Spleen (tissue), 11 donors: ENCODE data around the gene IDUA. TPM values are rescaled to one million over a fixed set of nuclear protein-coding genes. Genes with fewer than 3 reads are reported as not detected.
A peak's percentile ranks its signal among the peaks of the same experiment; 100 is the strongest.

Experiments
- DNase-seq: peaks from one replicate; pipeline ENCODE4 v3.0.0-alpha.2; 2020
- H3K27ac ChIP-seq, 8 donors: fragments of 200-600 bp; sonication (generic) in 7 of 8; 1 replicate in 4 of 8; 2 replicates in 4 of 8; pipeline versions ENCODE4 v1.5.0 to v1.8.0; 2016 to 2021; ENCODE audit warnings: inconsistent platforms in 4 of 8, mild to moderate bottlenecking in 4 of 8, moderate library complexity in 1 of 8
- H3K27me3 ChIP-seq, 7 donors: fragments of 200-600 bp; sonication (generic) in 6 of 7; replicated peaks in 1 of 7; 1 replicate in 4 of 7; 2 replicates in 3 of 7; pipeline versions ENCODE4 v1.5.0 to v1.8.0; 2016 to 2021; ENCODE audit warnings: inconsistent platforms in 3 of 7, mild to moderate bottlenecking in 1 of 7
- H3K36me3 ChIP-seq, 6 donors: fragments of 200-600 bp; sonication (generic) in 5 of 6; 1 replicate in 4 of 6; 2 replicates in 2 of 6; pipeline versions ENCODE4 v1.5.0 to v1.8.0; 2016 to 2021; ENCODE audit warnings: inconsistent platforms in 2 of 6
- H3K4me1 ChIP-seq, 6 donors: fragments of 200-600 bp; sonication (generic) in 5 of 6; 1 replicate in 3 of 6; 2 replicates in 3 of 6; pipeline versions ENCODE4 v1.5.0 to v1.8.0; 2016 to 2021; ENCODE audit warnings: inconsistent platforms in 3 of 6
- H3K4me3 ChIP-seq, 8 donors: fragments of 200-600 bp; sonication (generic) in 7 of 8; 1 replicate in 4 of 8; 2 replicates in 4 of 8; pipeline versions ENCODE4 v1.5.0 to v1.8.0; 2016 to 2021; ENCODE audit warnings: inconsistent platforms in 4 of 8, mild to moderate bottlenecking in 4 of 8, moderate library complexity in 2 of 8
- H3K9me3 ChIP-seq, 8 donors: fragments of 200-600 bp; sonication (generic) in 7 of 8; 1 replicate in 4 of 8; 2 replicates in 4 of 8; pipeline versions ENCODE4 v1.5.0 to v1.8.0; 2016 to 2021; ENCODE audit warnings: inconsistent platforms in 4 of 8
- POLR2A ChIP-seq, 3 donors: fragments of 450-650 bp; IDR thresholded peaks; one replicate each; pipeline ENCODE4 v1.5.1; 2017; ENCODE audit warnings: antibody characterized with exemption in 3 of 3, mild to moderate bottlenecking in 1 of 3
- POLR2AphosphoS5 ChIP-seq, 3 donors: sonication (generic); formaldehyde crosslinking; IDR thresholded peaks; one replicate each; pipeline ENCODE4 v1.5.1; 2017; ENCODE audit warnings: antibody characterized with exemption in 3 of 3
- whole genome bisulfite sequencing, 5 donors: extraction: QIAGEN DNeasy Blood & Tissue Kit in 3 of 5; methylation state at CpG; one replicate each; pipeline versions ENCODE4 v1.1.5 to v1.1.7; 2013 to 2018; 5-methylcytosine and 5-hydroxymethylcytosine counted together
- intact Hi-C: fragments of 100-400 bp; cut with DNase I; formaldehyde crosslinking; loops from one replicate; pipeline ENCODE4 v1.15.0; 2023; ENCODE audit warnings: low total_unique reads
- polyA plus RNA-seq, 3 donors: library from polyadenylated mRNA; stranded (reverse); fragments of 200-250 nt; gene quantifications; one replicate each; pipeline ENCODE4 v1.2.1, GENCODE V29; 2013
- total RNA-seq, 7 donors: library from RNA; depleted of rRNA in 3 of 7; stranded (reverse); fragments of >200 nt in 3 of 7; fragmentation: NEBNext Ultra II Directional in 4 of 7; extraction: Animal tissue kit (Norgen Biotek cat#: 25700) in 4 of 7; gene quantifications; one replicate each; pipeline versions ENCODE4 v1.1.0 to v1.2.1, GENCODE V29; 2016 to 2021
- TF ChIP-seq, protein P1 (sequence below), 11 experiments: fragments of 200-600 bp in 7 of 11; fragments of 450-650 bp in 4 of 11; sonication (generic) in 4 of 11; IDR thresholded peaks in 8 of 11; conservative IDR thresholded peaks in 3 of 11; 1 replicate in 7 of 11; 2 replicates in 4 of 11; pipeline versions ENCODE4 v1.4.0 to v1.8.0; 2016 to 2021; ENCODE audit warnings: antibody characterized with exemption in 11 of 11, inconsistent platforms in 4 of 11, mild to moderate bottlenecking in 1 of 11
- donor health status: healthy with polysubstance abuse.
- donor health status: DM: no; HTN: no; CAD: no; lungs with moderate emphysema.
- donor health status: DM: no; HTN: no; CAD: no.
- donor health status: Bipolar disorder and iron deficiency.
- donor health status: healthy.
- donor health status: DM: no; HTN: no; CAD: no.
- donor health status: DM: yes; HTN: yes; CAD: no.

The IDUA gene
- total and polyA plus RNA-seq, 10 donors, result 11.5 to 58.3 (median 24.4) TPM

GRCh38 chr4:1011666-1012033, 24.8 kb downstream of the IDUA start:
- no peak for DNase-seq
- H3K27me3 ChIP-seq, result peaks cover 0 to 52% (median 10%) of the 10 kb centered on the region in 7 donors
- peaks cover 0 to 5% (median 0%) of the 10 kb centered on the region in 8 donors for H3K9me3 ChIP-seq
- no peaks in the 10 kb centered on the region for H3K36me3 ChIP-seq
- peak overlapping the region in 6 of 8 donors; percentile 37 to 91 (median 78) for H3K4me3 ChIP-seq
- TF ChIP-seq POLR2AphosphoS5 (IDR thresholded peaks at IDR 0.05) (no peak), POLR2A (IDR thresholded peaks at IDR 0.05) (no peak)
- TF ChIP-seq, protein P1, sequence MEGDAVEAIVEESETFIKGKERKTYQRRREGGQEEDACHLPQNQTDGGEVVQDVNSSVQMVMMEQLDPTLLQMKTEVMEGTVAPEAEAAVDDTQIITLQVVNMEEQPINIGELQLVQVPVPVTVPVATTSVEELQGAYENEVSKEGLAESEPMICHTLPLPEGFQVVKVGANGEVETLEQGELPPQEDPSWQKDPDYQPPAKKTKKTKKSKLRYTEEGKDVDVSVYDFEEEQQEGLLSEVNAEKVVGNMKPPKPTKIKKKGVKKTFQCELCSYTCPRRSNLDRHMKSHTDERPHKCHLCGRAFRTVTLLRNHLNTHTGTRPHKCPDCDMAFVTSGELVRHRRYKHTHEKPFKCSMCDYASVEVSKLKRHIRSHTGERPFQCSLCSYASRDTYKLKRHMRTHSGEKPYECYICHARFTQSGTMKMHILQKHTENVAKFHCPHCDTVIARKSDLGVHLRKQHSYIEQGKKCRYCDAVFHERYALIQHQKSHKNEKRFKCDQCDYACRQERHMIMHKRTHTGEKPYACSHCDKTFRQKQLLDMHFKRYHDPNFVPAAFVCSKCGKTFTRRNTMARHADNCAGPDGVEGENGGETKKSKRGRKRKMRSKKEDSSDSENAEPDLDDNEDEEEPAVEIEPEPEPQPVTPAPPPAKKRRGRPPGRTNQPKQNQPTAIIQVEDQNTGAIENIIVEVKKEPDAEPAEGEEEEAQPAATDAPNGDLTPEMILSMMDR (IDR thresholded peaks at IDR 0.05 in 8 of 11, conservative IDR thresholded peaks at IDR 0.05 in 3 of 11), result no peak
- WGBS, 5 donors, result 0 to 1% (median 0%) methylated on average over 3 to 69 of the region's 69 CpGs; no CpG with 5 or more reads in 2 of the 5 donors
- intact Hi-C loops, result no loop called here
- H3K4me1 ChIP-seq, result peaks cover 8 to 68% (median 54%) of the 10 kb centered on the region in 6 donors
- H3K27ac ChIP-seq, result peak overlapping the region in 2 of 8 donors; percentile 81 to 92

DNA sequence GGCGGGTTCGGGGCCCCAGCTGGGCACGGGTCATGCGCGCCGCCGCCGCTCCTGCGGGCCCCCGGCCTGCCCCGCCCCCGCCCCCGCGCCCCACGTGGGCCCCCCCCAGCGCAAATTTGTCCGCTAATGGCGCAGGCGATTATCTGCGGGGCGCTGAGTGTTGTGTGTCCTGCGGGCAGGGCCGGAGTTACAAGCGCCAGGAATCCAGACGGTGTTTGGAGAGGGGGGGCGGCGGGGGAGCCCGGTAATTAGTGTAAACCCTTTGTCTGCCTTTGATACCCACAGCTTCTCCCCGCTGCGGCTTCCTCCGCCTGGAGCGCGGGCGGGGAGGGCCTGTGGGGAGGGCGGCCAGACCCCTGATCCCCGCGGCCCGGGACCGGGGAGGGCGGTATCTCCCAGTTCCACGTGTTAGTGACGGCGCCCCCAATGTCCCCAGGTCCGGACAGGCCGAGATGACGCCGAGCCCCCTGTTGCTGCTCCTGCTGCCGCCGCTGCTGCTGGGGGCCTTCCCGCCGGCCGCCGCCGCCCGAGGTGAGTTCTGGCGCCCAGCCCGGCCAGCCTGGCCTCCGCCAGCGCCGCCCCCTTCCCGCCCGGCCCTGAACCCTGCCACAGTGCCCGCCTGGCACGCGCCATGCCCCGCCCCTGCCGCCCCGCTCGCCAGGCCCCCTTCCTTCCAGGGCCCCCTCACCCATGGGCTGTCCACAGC, 25.3 kb downstream of the IDUA start:
- TF ChIP-seq, protein P1 (IDR thresholded peaks at IDR 0.05 in 8 of 11, conservative IDR thresholded peaks at IDR 0.05 in 3 of 11), result no peak
- TF ChIP-seq POLR2AphosphoS5 (IDR thresholded peaks at IDR 0.05), result peak in 2 of 3 donors; percentile 46 to 50
- intact Hi-C loops, result no loop called here
- Histone ChIP-seq H3K36me3 (no peaks in the 10 kb centered on the region), H3K4me3 (peak overlapping the region; percentile 37 to 91 (median 48)), H3K27me3 (peaks cover 0 to 46% (median 7%) of the 10 kb centered on the region in 7 donors), H3K27ac (peak overlapping the region in 6 of 8 donors; percentile 37 to 92 (median 60)), H3K4me1 (peaks cover 8 to 72% (median 54%) of the 10 kb centered on the region in 6 donors), H3K9me3 (no peaks in the 10 kb centered on the region)
- WGBS, 5 donors, result 1 to 2% (median 1%) methylated on average over 27 to 69 of the region's 69 CpGs
- peak; percentile 87 for DNase-seq

DNA sequence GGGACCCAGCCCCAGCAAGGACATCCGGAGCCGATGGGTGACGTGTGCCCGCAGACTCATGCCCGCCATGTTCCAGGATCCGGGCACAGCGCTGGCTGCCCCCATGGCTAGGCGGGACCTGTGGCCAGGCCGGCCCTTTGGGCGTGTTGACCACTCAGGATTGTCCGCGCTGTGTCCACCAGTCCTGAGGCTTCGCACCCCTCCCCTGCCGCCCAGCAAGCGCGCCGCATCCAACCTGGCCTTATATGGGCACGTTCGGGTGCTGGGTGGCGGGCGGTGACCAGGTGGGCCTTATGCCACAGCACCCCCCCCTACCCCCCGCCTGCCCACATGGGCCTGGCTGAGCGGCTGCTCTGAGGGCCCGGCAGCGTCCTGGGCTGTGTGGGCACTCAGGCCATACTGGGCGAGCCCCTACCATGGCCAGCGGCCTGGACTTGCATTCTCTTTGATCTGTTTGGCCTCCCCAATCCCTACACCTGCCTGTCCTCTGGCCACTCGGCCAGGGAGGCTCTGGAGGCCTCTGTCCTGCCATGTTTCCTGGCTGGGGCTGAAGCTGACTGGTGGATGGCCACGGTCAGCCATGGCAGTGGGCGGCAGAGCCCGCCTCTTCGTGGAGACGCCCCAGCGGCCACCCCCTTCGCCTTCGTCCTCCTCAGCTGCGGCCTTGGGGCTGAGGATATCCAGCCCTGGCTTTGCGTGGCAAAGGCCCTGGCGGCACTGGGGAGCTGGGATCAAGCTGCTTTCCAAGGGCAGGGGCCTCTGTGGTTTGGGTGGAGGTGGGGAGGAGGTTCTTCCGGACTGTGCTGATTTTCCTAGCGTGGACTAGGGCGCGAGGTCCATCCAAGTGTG, 26.6 kb downstream of the IDUA start:
- Histone ChIP-seq H3K4me3 (peak overlapping the region in 1 of 8 donors; percentile 91), H3K27me3 (peaks cover 0 to 35% (median 4%) of the 10 kb centered on the region in 7 donors), H3K36me3 (no peaks in the 10 kb centered on the region), H3K4me1 (peaks cover 8 to 72% (median 53%) of the 10 kb centered on the region in 6 donors), H3K27ac (peak overlapping the region in 6 of 8 donors; percentile 32 to 92 (median 52)), H3K9me3 (no peaks in the 10 kb centered on the region)
- WGBS, 5 donors, result 66 to 92% (median 91%) methylated on average over 23 to 43 of the region's 43 CpGs
- DNase-seq, result no peak
- intact Hi-C loops, result no loop called here
- TF ChIP-seq POLR2A (IDR thresholded peaks at IDR 0.05) (no peak), POLR2AphosphoS5 (IDR thresholded peaks at IDR 0.05) (peak in 2 of 3 donors; percentile 41 to 47)

DNA sequence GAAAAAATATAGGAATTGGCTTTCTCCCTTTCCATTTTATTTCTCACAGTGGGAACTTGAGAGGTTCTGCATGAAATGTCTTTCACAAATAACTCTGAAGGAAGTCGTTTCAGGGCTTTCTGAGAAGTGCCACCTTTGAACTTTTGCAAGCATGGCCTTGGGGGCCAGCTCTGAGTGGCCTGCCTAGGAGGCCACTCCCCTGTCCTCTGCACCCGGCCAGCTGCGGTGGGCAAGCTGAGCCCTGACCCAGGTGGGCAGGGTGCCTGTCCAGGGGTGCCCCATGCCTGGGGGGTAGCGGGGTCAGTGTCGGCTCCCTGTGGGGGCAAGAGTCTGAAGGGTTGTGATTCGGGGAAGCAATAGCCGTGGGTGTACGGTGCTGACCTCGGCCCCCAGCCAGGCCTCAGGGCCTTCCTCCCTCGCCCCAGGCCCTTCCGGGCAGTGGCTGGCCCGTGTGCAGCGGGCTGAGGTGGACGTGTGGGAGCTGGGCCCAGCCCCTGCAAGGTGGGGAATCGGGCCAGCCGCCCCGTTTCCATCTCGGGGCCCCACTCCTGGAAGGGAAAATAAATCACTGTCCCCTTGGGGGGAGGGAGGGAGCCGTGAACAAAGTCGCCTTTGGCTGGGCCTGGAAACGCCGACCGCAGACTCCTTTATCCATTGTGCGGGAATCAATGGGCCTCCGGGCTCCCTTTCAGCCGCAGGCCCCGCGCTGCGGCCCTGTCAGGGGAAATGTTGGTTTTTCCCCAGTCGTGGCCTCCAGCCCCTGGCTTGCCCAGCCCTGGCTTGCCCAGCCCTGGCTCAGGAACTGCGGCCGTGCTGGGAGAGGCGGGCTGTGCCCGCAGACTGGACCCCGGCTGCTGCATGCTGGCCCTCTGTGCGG, 27.7 kb downstream of the IDUA start:
- no peak for DNase-seq
- H3K27ac ChIP-seq, result peak overlapping the region in 5 of 8 donors; percentile 32 to 60 (median 46)
- no peak for TF ChIP-seq POLR2A (IDR thresholded peaks at IDR 0.05)
- TF ChIP-seq POLR2AphosphoS5 (IDR thresholded peaks at IDR 0.05), result peak in 1 of 3 donors; percentile 34
- H3K9me3 ChIP-seq, result no peaks in the 10 kb centered on the region
- H3K27me3 ChIP-seq, result peaks cover 0 to 27% (median 0%) of the 10 kb centered on the region in 7 donors
- H3K4me1 ChIP-seq, result peaks cover 8 to 63% (median 44%) of the 10 kb centered on the region in 6 donors
- WGBS, 5 donors, result 61 to 84% (median 77%) methylated on average over 3 to 36 of the region's 36 CpGs
- no peaks in the 10 kb centered on the region for H3K36me3 ChIP-seq
- intact Hi-C loops, result no loop called here
- H3K4me3 ChIP-seq, result no peak overlapping the region
